Measurements from ENCODE around the gene ZNF695. TPM values are rescaled to one million over a fixed set of nuclear protein-coding genes. Genes with fewer than 3 reads are reported as not detected.

ZNF695 gene
- polyA plus RNA-seq, 1 of the 3 experiments (the other 2 are of a cell fraction): 3.2 TPM

GRCh38 chr1:246971090-246971721 is 36.7 kb downstream of the ZNF695 start:
- TF ChIP-seq CTCF (IDR thresholded peaks at IDR 0.05) (peak; percentile 40; the same call in 1 of the 2 replicates), RAD21 (IDR thresholded peaks at IDR 0.05; ENCODE audit: low read length) (peak; percentile 19; the same call in 1 of the 2 replicates), IRF3 (IDR thresholded peaks at IDR 0.05; ENCODE audit: low read depth, low read length) (no peak)
- Histone ChIP-seq H3K27ac (ENCODE audit: low read depth in 2 of 2, low read length in 1 of 2) (no peak overlapping the region), H3K9me3 (peaks cover 9% of the 10 kb centered on the region; the same call in 1 of the 2 replicates), H3K4me3 (ENCODE audit: low read depth in 2 of 2, low read length in 1 of 2) (no peak overlapping the region), H3K79me2 (ENCODE audit: insufficient read depth) (no peaks in the 10 kb centered on the region), H3K9ac (no peak overlapping the region), H3K9me2 (no peaks in the 10 kb centered on the region), H3F3A (replicated peaks; ENCODE audit: insufficient read depth) (no peaks in the 10 kb centered on the region), H4K20me1 (ENCODE audit: insufficient read depth) (no peaks in the 10 kb centered on the region), H3K27me3 (ENCODE audit: insufficient read depth) (no peaks in the 10 kb centered on the region), H3K4me1 (ENCODE audit: control insufficient read depth in 1 of 2, insufficient read depth in 2 of 2, low read depth in 1 of 2, low read length in 1 of 2) (no peaks in the 10 kb centered on the region), H3K4me2 (no peak overlapping the region), H3K36me3 (replicated peaks in 1 of 2; ENCODE audit: control insufficient read depth in 1 of 2, insufficient read depth in 2 of 2, low read length in 1 of 2) (peaks cover 0 to 7% of the 10 kb centered on the region in 2 experiments), H2AFZ (ENCODE audit: low read depth) (no peak overlapping the region)
- ChIA-PET POLR2A (no interaction called here), CTCF (interaction anchor here (1.3 kb wide), 1 partner anchor 11 kb away, joined by 3 read pairs; no protein-coding TSS in a partner anchor)
- 88% methylated on average over 12 of the region's 12 CpGs for WGBS (ENCODE audit: low lambda C conversion rate)
- DNase-seq: no peak

DNA sequence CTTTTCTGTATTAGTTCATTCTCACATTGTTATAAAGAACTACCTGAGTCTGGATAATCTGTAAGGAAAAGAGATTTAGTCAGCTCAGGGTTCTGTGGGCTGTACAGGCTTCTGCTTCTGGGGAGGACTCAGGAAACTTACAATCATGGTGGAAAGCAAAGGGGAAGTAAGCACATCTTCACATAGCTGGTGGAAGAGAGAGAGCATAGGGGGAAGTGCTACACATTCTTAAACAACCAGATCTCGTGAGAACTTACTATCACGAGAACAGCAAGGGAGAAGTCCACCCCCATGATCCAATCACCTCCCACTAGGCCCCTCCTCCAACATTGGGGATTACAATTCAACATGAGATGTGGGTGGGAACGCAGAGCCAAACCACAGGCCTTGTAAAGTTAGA is 38.2 kb downstream of the ZNF695 start:
- CTCF ChIA-PET: interaction anchor here (1.3 kb wide), 1 partner anchor 10 kb away, joined by 3 read pairs; no protein-coding TSS in a partner anchor

More for the DNA sequence above, 38.2 kb downstream of the ZNF695 start:
- Histone ChIP-seq H3K4me3 (ENCODE audit: low read depth in 2 of 2, low read length in 1 of 2) (no peak overlapping the region), H3K9me3 (peaks cover 5% of the 10 kb centered on the region; the same call in 1 of the 2 replicates), H3F3A (replicated peaks; ENCODE audit: insufficient read depth) (no peaks in the 10 kb centered on the region), H2AFZ (ENCODE audit: low read depth) (no peak overlapping the region), H3K4me2 (no peak overlapping the region), H3K4me1 (ENCODE audit: control insufficient read depth in 1 of 2, insufficient read depth in 2 of 2, low read depth in 1 of 2, low read length in 1 of 2) (no peaks in the 10 kb centered on the region), H3K79me2 (ENCODE audit: insufficient read depth) (no peaks in the 10 kb centered on the region), H4K20me1 (ENCODE audit: insufficient read depth) (no peaks in the 10 kb centered on the region), H3K27ac (ENCODE audit: low read depth in 2 of 2, low read length in 1 of 2) (no peak overlapping the region), H3K36me3 (replicated peaks in 1 of 2; ENCODE audit: control insufficient read depth in 1 of 2, insufficient read depth in 2 of 2, low read length in 1 of 2) (peaks cover 0 to 7% of the 10 kb centered on the region in 2 experiments), H3K27me3 (ENCODE audit: insufficient read depth) (no peaks in the 10 kb centered on the region), H3K9me2 (no peaks in the 10 kb centered on the region), H3K9ac (no peak overlapping the region)
- no peak for DNase-seq
- POLR2A ChIA-PET: no interaction called here
- 89% methylated on average over 3 of the region's 3 CpGs for WGBS (ENCODE audit: low lambda C conversion rate)
- no peak for TF ChIP-seq JUND (IDR thresholded peaks at IDR 0.05)
- no peak for TF ChIP-seq SMC3 (IDR thresholded peaks at IDR 0.05; ENCODE audit: low read depth, low read length)
- TF ChIP-seq USF2 (IDR thresholded peaks at IDR 0.05; ENCODE audit: borderline replicate concordance, low read depth, low read length): no peak
- TF ChIP-seq TCF12 (IDR thresholded peaks at IDR 0.05): no peak
- TF ChIP-seq RXRA (IDR thresholded peaks at IDR 0.05; ENCODE audit: borderline replicate concordance, low read depth): no peak
- TF ChIP-seq, protein P1, sequence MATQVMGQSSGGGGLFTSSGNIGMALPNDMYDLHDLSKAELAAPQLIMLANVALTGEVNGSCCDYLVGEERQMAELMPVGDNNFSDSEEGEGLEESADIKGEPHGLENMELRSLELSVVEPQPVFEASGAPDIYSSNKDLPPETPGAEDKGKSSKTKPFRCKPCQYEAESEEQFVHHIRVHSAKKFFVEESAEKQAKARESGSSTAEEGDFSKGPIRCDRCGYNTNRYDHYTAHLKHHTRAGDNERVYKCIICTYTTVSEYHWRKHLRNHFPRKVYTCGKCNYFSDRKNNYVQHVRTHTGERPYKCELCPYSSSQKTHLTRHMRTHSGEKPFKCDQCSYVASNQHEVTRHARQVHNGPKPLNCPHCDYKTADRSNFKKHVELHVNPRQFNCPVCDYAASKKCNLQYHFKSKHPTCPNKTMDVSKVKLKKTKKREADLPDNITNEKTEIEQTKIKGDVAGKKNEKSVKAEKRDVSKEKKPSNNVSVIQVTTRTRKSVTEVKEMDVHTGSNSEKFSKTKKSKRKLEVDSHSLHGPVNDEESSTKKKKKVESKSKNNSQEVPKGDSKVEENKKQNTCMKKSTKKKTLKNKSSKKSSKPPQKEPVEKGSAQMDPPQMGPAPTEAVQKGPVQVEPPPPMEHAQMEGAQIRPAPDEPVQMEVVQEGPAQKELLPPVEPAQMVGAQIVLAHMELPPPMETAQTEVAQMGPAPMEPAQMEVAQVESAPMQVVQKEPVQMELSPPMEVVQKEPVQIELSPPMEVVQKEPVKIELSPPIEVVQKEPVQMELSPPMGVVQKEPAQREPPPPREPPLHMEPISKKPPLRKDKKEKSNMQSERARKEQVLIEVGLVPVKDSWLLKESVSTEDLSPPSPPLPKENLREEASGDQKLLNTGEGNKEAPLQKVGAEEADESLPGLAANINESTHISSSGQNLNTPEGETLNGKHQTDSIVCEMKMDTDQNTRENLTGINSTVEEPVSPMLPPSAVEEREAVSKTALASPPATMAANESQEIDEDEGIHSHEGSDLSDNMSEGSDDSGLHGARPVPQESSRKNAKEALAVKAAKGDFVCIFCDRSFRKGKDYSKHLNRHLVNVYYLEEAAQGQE (IDR thresholded peaks at IDR 0.05; ENCODE audit: low read depth, low read length): no peak
- TF ChIP-seq SIN3A (IDR thresholded peaks at IDR 0.05; ENCODE audit: borderline replicate concordance, low read depth, low read length): no peak
